GM12891 (cell line): ENCODE measurements around the gene BBS1.

ENCODE experiments used
- DNase-seq: peaks from one replicate; pipeline ENCODE4 v3.0.0; 2011; ENCODE audit warnings: low spot score; ENCODE audit not compliant: insufficient read length
- FAIRE-seq: peaks from 2 replicates; lab custom pipeline; 2011; peaks lifted over from hg19 to GRCh38; lab: Jason Lieb, UNC
- PAX5 ChIP-seq: IDR thresholded peaks from 2 replicates; pipeline ENCODE4 v1.6.1; 2011; ENCODE audit warnings: low read length, moderate library complexity, mild to moderate bottlenecking; ENCODE audit not compliant: insufficient read depth, severe bottlenecking
- POLR2A ChIP-seq: IDR thresholded peaks from 2 replicates; pipeline ENCODE4 v1.6.1; 2011; ENCODE audit warnings: low read depth, low read length, control low read depth
- POLR2AphosphoS5 ChIP-seq: IDR thresholded peaks from 2 replicates; pipeline ENCODE4 v1.6.1; 2011; ENCODE audit warnings: low read depth, low read length, control low read depth
- POU2F2 ChIP-seq: IDR thresholded peaks from 2 replicates; pipeline ENCODE4 v1.6.1; 2011; ENCODE audit warnings: low read depth, mild to moderate bottlenecking, control low read depth, low read length, moderate library complexity
- SPI1 ChIP-seq: IDR thresholded peaks from 2 replicates; pipeline ENCODE4 v1.6.1; 2011; ENCODE audit warnings: low read depth, low read length, control low read depth
- TAF1 ChIP-seq: IDR thresholded peaks from 2 replicates; pipeline ENCODE4 v1.6.1; 2011; ENCODE audit warnings: low read depth, low read length, control low read depth

The BBS1 gene

GRCh38 chr11:66492161-66492865 is 18.1 kb upstream of the BBS1 start:
- TF ChIP-seq SPI1 (no peak), PAX5 (no peak)
- DNase-seq (no peak), FAIRE-seq (no peak)

- TF ChIP-seq POLR2A: no peak
- TF ChIP-seq TAF1: no peak
- no peak for TF ChIP-seq SPI1
- no peak for TF ChIP-seq POU2F2
- TF ChIP-seq POLR2AphosphoS5: no peak
- no peak for TF ChIP-seq PAX5
- FAIRE-seq: no peak
- DNase-seq: no peak
Measured at GRCh38 chr11:66493130-66493529, 17.3 kb upstream of the BBS1 start.

DNA sequence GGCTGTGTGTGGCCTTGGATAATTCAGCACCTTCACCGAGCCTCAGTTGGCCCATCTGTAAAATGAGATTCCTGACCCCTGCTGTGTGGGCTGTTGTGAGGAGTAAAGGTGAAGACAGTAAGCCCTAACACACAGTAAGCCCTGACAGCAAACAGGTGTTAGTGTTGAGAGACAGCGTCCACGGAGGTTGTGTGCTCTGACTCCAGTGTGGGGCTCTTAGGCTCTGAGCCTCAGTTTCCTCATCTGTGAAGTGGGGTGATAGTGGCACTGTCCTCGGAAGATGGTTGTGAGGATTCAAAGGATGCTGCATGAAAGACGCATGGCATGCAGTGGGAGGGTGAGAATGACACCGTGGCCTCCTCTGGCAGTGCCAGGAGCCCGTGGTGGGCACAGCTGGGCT is 16.0 kb upstream of the BBS1 start:
- FAIRE-seq: no peak
- DNase-seq: no peak
- TF ChIP-seq TAF1 (no peak), POU2F2 (no peak), POLR2AphosphoS5 (no peak), SPI1 (no peak), POLR2A (no peak), PAX5 (no peak)

DNA sequence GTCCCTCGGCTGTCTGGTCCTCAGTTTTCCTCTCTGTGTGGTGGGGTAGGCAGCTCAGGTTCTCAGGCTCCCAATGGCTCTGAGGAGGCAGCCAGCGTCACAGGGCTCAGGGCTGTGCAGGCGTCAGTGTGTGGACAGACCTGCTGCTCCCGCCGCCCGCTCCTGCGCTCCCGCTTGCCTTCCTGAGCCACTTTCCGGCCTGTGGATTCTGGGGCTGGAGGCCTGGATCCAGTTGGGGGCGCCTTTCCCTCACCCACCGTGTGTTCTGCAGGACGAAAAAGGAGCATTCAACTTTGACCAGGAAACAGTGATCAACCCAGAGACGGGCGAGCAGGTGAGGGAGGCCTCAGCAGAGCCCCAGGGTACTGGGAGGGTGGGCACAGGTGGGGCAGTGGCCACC is 15.5 kb upstream of the BBS1 start:
- no peak for DNase-seq
- no peak for TF ChIP-seq TAF1
- no peak for TF ChIP-seq POU2F2
- no peak for TF ChIP-seq SPI1
- TF ChIP-seq POLR2A: no peak
- TF ChIP-seq POLR2AphosphoS5: no peak
- no peak for TF ChIP-seq PAX5
- FAIRE-seq: no peak

DNA sequence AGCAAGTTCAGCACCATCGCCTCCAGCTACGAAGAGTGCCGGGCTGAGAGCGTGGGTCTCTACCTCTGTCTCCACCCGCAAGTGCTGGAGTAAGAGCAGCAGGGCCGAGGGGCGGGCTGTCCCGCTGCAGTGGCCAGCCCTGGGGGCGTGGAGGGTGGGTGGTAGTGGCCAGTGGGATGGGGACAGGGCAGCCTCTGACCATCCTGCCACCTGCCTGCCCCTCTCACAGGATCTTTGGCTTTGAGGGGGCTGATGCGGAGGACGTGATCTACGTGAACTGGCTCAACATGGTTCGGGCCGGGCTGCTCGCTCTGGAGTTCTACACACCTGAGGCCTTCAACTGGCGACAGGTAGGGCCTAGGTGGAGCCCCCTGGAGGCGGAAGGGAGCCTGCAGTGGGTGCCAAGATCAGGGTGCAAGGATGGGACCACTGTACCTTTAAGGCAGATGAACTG is 15.0 kb upstream of the BBS1 start:
- no peak for FAIRE-seq
- no peak for DNase-seq
- TF ChIP-seq SPI1 (no peak), PAX5 (no peak), POU2F2 (no peak), POLR2A (no peak), POLR2AphosphoS5 (no peak), TAF1 (no peak)

- no peak for DNase-seq
- TF ChIP-seq POU2F2: no peak
- FAIRE-seq: no peak
Measured at GRCh38 chr11:66497206-66497605, 13.2 kb upstream of the BBS1 start.

DNA sequence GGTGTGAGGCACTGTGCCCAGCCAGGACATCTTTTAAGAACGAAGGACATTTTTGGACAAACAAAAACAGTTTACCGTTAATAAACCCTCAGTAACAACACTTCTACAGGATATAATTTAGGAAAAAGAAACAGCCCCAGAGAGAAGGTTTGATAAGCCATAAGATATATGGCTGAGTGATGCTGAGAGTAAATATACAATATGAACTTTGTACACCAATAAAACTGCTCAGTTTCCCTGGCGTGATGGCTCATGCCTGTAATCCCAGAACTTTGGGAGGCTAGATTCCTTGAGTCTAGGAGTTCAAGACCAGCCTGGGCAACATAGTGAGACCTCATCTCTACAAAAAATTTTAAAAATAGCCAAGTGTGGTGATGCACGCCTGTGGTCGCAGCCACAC is 11.9 kb upstream of the BBS1 start:
- TF ChIP-seq TAF1 (no peak), SPI1 (no peak), POLR2A (no peak), POLR2AphosphoS5 (no peak)
- FAIRE-seq (no peak), DNase-seq (no peak)

DNA sequence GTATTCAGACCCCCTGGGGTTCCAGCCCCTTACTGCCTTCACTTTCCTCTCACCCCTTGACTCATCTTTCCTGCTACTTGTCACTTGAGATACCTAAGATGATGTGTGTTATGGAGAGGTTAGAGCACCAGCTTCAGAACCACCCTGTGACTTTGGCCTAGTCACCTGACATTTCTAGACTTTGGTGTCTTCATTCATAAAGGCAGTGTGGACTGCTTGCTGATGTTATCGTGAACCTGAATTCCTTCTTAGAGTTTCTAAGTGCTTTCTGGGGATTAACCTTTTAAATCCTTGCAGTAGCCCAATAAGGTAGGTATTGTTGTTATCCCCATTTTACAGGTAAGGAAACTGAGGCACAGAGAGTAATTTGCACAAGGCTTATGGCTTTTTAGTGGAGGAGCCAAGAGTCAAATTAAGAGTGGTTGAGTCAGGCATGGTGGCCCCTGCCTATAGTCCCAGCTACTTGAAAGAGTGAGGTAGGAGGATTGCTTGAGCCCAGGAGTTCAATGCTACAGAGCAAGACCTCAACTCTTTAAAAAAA is 5.1 kb upstream of the BBS1 start:
- DNase-seq (no peak), FAIRE-seq (no peak)
- TF ChIP-seq POU2F2: no peak
- no peak for TF ChIP-seq TAF1
- no peak for TF ChIP-seq PAX5
- no peak for TF ChIP-seq POLR2AphosphoS5
- no peak for TF ChIP-seq POLR2A
- TF ChIP-seq SPI1: no peak

- no peak for DNase-seq
- no peak for FAIRE-seq
Measured at GRCh38 chr11:66509131-66509561, 1.3 kb upstream of the BBS1 start.

DNA sequence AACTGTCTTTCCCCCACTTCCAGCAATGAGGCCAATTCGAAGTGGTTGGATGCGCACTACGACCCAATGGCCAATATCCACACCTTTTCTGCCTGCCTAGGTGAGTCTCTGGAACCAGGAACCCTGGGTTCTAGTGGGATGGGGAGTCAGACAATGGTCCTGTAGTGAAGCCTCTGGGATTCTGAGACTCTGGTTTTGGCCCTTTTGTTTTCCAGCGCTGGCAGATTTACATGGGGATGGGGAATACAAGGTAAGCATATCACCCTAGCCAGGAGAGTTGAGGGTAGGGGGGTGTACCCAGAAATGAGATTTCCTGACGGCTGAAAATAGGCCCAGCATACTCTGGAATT is 530 bp downstream of the BBS1 start:
- DNase-seq (no peak), FAIRE-seq (no peak)
- TF ChIP-seq POLR2AphosphoS5 (no peak), POLR2A (no peak), SPI1 (no peak), PAX5 (no peak), POU2F2 (no peak), TAF1 (no peak)

More at GRCh38 chr11:66509131-66509561, 1.3 kb upstream of the BBS1 start:
- TF ChIP-seq TAF1 (no peak), POLR2A (no peak), POU2F2 (no peak), PAX5 (no peak), POLR2AphosphoS5 (no peak), SPI1 (no peak)

DNA sequence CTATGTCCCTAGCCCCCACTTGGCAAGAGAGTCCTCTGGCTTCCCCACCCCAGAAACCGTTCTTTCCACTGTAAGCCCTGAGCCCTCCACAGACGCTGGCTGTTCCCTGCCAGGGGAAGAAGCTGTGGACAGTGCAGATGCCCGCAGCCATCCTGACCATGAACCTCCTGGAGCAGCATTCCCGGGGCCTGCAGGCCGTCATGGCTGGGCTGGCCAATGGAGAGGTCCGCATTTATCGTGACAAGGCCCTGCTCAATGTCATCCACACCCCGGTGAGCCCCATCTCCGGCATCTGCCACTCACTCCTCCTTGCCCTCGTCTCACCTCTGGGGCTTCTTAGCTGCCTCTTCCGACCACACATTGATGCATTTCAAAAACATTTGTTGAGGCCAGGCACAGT is 13.2 kb downstream of the BBS1 start:
- no peak for DNase-seq
- TF ChIP-seq POLR2A (no peak), POU2F2 (no peak), TAF1 (no peak), PAX5 (no peak), SPI1 (no peak)
- no peak for FAIRE-seq
